OCI-LY1 (cell line): ENCODE measurements around the gene GPR160.

Experiments
- H2AFZ ChIP-seq: fragments of 200-600 bp; sonication (generic), shearing (Covaris generic); 2 replicates; pipeline ENCODE4 v1.6.0; 2014; ENCODE audit warnings: antibody characterized with exemption, mild to moderate bottlenecking, low read length
- H3F3A ChIP-seq: fragments of 200-600 bp; sonication (generic), shearing (Covaris generic); 2 replicates; pipeline ENCODE4 v1.6.0; 2014; ENCODE audit warnings: mild to moderate bottlenecking, antibody characterized with exemption, low read length, moderate library complexity; ENCODE audit not compliant: insufficient read depth
- H3K27ac ChIP-seq: fragments of 200-600 bp; sonication (generic); 2 replicates; pipeline ENCODE4 v1.5.1; 2014; ENCODE audit warnings: low read length, mixed run types, mild to moderate bottlenecking, low read depth; ENCODE audit not compliant: poor library complexity, severe bottlenecking
- H3K27me3 ChIP-seq: fragments of 200-600 bp; sonication (generic); 2 replicates; pipeline ENCODE4 v1.6.0; 2014; ENCODE audit warnings: antibody characterized with exemption, mild to moderate bottlenecking, low read length, moderate library complexity; ENCODE audit not compliant: insufficient read depth
- H3K36me3 ChIP-seq: fragments of 200-600 bp; sonication (generic); 2 replicates; pipeline ENCODE4 v1.6.1; 2014; ENCODE audit warnings: mild to moderate bottlenecking, antibody characterized with exemption, low read length, moderate library complexity, mixed read lengths; ENCODE audit not compliant: insufficient read depth
- H3K4me1 ChIP-seq: fragments of 200-600 bp; sonication (generic); 2 replicates; pipeline ENCODE4 v1.5.1; 2014; ENCODE audit warnings: mild to moderate bottlenecking, low read length, moderate library complexity; ENCODE audit not compliant: insufficient read depth, severe bottlenecking
- H3K4me2 ChIP-seq: fragments of 200-600 bp; sonication (generic), shearing (Covaris generic); 2 replicates; pipeline ENCODE4 v1.6.1; 2014; ENCODE audit warnings: low read length
- H3K4me3 ChIP-seq: fragments of 200-600 bp; sonication (generic); 2 replicates; pipeline ENCODE4 v1.5.1; 2014; ENCODE audit warnings: low read length, low read depth, mild to moderate bottlenecking, mixed read lengths; ENCODE audit not compliant: poor library complexity, severe bottlenecking
- H3K79me2 ChIP-seq: fragments of 200-600 bp; shearing (Covaris generic); 2 replicates; pipeline ENCODE4 v1.6.1; 2016; ENCODE audit warnings: mixed run types, low read length, mixed read lengths; ENCODE audit not compliant: insufficient read depth
- H3K9ac ChIP-seq: fragments of 200-600 bp; sonication (generic), shearing (Covaris generic); 2 replicates; pipeline ENCODE4 v1.6.1; 2014; ENCODE audit warnings: mild to moderate bottlenecking, low read length, mixed read lengths
- H3K9me2 ChIP-seq: fragments of 200-600 bp; sonication (generic), shearing (Covaris generic); 2 replicates; pipeline ENCODE4 v1.6.1; 2014; ENCODE audit warnings: low read depth, mild to moderate bottlenecking, low read length, mixed read lengths
- H3K9me3 ChIP-seq: fragments of 200-600 bp; shearing (Covaris generic); 2 replicates; pipeline ENCODE4 v1.6.1; 2014; ENCODE audit warnings: low read length, mixed read lengths
- H4K20me1 ChIP-seq: fragments of 200-600 bp; sonication (generic), shearing (Covaris generic); 2 replicates; pipeline ENCODE4 v1.6.0; 2016; ENCODE audit warnings: mild to moderate bottlenecking, low read length; ENCODE audit not compliant: insufficient read depth
- EZH2 ChIP-seq: fragments of 200-600 bp; sonication (generic), shearing (Covaris generic); IDR thresholded peaks from 2 replicates; pipeline ENCODE4 v1.8.0; 2017; ENCODE audit warnings: borderline replicate concordance, mixed run types, mild to moderate bottlenecking, antibody characterized with exemption, low read length, moderate library complexity, mixed read lengths
- TF ChIP-seq, protein P1 (sequence below): fragments of 200-600 bp; sonication (generic), shearing (Covaris generic); IDR thresholded peaks from 2 replicates; pipeline ENCODE4 v1.5.1; 2017; ENCODE audit warnings: mild to moderate bottlenecking, antibody characterized with exemption, low read length, moderate library complexity, mixed read lengths

The GPR160 gene

DNA sequence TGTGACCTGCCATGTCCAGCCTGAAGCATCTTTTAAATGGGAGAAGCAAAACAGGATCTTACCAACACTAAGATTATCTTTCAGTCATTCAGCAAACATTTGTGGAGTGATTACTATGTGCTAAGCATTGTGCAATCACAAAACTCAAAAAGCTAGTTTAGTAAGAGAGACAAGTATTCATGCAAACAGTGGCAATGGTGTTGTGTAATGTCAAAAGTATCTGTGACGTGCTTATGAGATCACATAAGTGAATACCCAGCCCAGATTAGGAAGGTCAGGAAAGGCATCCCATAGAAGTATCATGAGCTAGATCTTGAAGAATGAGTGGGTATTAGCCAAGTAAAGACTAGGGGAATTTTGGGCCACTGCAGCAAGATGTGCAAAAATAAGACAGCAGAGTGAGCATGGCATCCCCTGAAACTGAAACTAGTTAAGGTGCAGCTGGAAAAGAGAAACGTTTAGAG lies 39.1 kb upstream of the GPR160 start:
- Histone ChIP-seq H3F3A (0 out of 2 replicates have a peak, but pooled peaks cover 3% of the 10 kb centered on the region), H2AFZ (no peak overlapping the region), H3K9me3 (no peaks in the 10 kb centered on the region), H4K20me1 (no peaks in the 10 kb centered on the region), H3K9me2 (no peaks in the 10 kb centered on the region), H3K4me3 (no peak overlapping the region), H3K4me1 (peaks cover 21% of the 10 kb centered on the region), H3K36me3 (peaks cover 50% of the 10 kb centered on the region), H3K79me2 (no peaks in the 10 kb centered on the region), H3K4me2 (no peak overlapping the region), H3K9ac (no peak overlapping the region), H3K27me3 (no peaks in the 10 kb centered on the region), H3K27ac (peak overlapping the region; percentile 25)
- TF ChIP-seq, protein P1, sequence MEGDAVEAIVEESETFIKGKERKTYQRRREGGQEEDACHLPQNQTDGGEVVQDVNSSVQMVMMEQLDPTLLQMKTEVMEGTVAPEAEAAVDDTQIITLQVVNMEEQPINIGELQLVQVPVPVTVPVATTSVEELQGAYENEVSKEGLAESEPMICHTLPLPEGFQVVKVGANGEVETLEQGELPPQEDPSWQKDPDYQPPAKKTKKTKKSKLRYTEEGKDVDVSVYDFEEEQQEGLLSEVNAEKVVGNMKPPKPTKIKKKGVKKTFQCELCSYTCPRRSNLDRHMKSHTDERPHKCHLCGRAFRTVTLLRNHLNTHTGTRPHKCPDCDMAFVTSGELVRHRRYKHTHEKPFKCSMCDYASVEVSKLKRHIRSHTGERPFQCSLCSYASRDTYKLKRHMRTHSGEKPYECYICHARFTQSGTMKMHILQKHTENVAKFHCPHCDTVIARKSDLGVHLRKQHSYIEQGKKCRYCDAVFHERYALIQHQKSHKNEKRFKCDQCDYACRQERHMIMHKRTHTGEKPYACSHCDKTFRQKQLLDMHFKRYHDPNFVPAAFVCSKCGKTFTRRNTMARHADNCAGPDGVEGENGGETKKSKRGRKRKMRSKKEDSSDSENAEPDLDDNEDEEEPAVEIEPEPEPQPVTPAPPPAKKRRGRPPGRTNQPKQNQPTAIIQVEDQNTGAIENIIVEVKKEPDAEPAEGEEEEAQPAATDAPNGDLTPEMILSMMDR, result no peak
- no peak for TF ChIP-seq EZH2

DNA sequence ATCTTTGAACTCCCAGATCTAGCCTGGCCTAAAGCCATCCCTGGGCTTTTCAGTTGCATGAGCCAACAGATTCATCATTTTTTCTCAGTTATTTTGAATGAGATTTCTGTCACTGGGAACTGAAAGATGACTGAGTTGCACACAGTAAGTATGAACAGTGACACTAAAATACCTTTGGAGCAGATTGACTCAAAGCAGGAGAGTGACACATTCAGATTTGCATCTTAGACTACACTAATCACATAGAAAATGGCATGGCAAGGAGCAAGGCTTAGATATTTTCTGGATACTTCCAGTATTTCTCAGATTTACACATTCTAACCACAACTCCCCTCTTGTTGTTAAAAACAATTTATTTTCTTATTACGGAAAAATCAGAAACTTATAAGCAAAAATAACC lies 38.4 kb upstream of the GPR160 start:
- H3K4me2 ChIP-seq, result no peak overlapping the region
- TF ChIP-seq EZH2, result no peak
- TF ChIP-seq, protein P1, result no peak
- H3K9ac ChIP-seq, result no peak overlapping the region
- no peaks in the 10 kb centered on the region for H3K27me3 ChIP-seq
- no peak overlapping the region for H3K4me3 ChIP-seq
- H4K20me1 ChIP-seq, result no peaks in the 10 kb centered on the region
- peaks cover 43% of the 10 kb centered on the region for H3K36me3 ChIP-seq
- no peaks in the 10 kb centered on the region for H3K9me3 ChIP-seq
- peak overlapping the region; percentile 25 for H3K27ac ChIP-seq
- H3K9me2 ChIP-seq, result no peaks in the 10 kb centered on the region
- peaks cover 21% of the 10 kb centered on the region for H3K4me1 ChIP-seq
- no peaks in the 10 kb centered on the region for H3K79me2 ChIP-seq
- no peak overlapping the region for H2AFZ ChIP-seq
- H3F3A ChIP-seq, result 0 out of 2 replicates have a peak, but pooled peaks cover 3% of the 10 kb centered on the region

DNA sequence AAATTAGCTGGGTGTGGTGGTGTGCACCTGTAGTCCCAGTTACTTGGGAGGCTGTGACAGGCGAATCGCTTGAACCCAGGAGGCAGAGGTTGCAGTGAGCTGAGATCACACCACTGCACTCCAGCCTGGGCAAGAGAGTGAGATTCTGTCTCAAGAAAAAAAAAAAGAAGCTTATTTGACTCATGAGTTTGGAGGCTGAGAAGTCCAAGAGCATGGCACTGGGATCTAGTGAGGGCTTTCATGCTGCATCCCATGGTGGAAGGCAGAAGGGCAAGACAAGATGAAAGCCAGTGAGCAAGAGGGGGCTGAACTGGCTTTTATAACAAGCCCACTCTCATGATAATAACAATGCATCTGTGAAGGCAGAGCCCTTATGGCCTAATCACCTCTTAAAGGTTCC lies 37.7 kb upstream of the GPR160 start:
- Histone ChIP-seq H3K79me2 (no peaks in the 10 kb centered on the region), H3K36me3 (peaks cover 37% of the 10 kb centered on the region), H3K4me1 (peaks cover 21% of the 10 kb centered on the region), H3K27ac (no peak overlapping the region), H3K9me2 (no peaks in the 10 kb centered on the region), H2AFZ (no peak overlapping the region), H3K27me3 (no peaks in the 10 kb centered on the region), H4K20me1 (no peaks in the 10 kb centered on the region), H3K9ac (no peak overlapping the region), H3K9me3 (no peaks in the 10 kb centered on the region), H3K4me3 (no peak overlapping the region), H3K4me2 (no peak overlapping the region), H3F3A (0 out of 2 replicates have a peak, but pooled peaks cover 3% of the 10 kb centered on the region)
- TF ChIP-seq, protein P1, result no peak
- TF ChIP-seq EZH2, result no peak
